SK-N-SH treated with all-trans-retinoic acid at 6 μM for 48 hours (cell line): ENCODE data around the gene SYNE1.

Source experiments
- ATAC-seq: fragments of 200-7000 bp; cut with Tn5 transposase; 3 replicates; pipeline ENCODE4 v1.9.1; 2020; ENCODE audit warnings: mild to moderate bottlenecking, moderate library complexity
- ARNTL ChIP-seq: fragments of 450-650 bp; formaldehyde crosslinking; IDR thresholded peaks from 2 replicates; pipeline ENCODE4 v1.5.0; 2020; ENCODE audit warnings: low read depth, mild to moderate bottlenecking, moderate library complexity, borderline replicate concordance
- BACH2 ChIP-seq: fragments of 250-450 bp; sonication (Bioruptor Pico); IDR thresholded peaks from 2 replicates; pipeline ENCODE4 v1.9.0; 2021; ENCODE audit warnings: mild to moderate bottlenecking, borderline replicate concordance
- CSDC2 ChIP-seq: fragments of 250-450 bp; sonication (Bioruptor Pico); IDR thresholded peaks from 2 replicates; pipeline ENCODE4 v1.5.0; 2020; ENCODE audit warnings: mild to moderate bottlenecking, moderate library complexity
- ESRRG ChIP-seq: fragments of 250-450 bp; sonication (Bioruptor Pico); IDR thresholded peaks from 2 replicates; pipeline ENCODE4 v1.6.1; 2021; ENCODE audit warnings: mild to moderate bottlenecking
- ISL1 ChIP-seq: fragments of 250-450 bp; sonication (Bioruptor Pico); IDR thresholded peaks from 2 replicates; pipeline ENCODE4 v2.1.2; 2022; ENCODE audit warnings: mild to moderate bottlenecking, moderate library complexity
- OSR1 ChIP-seq: fragments of 250-450 bp; sonication (Bioruptor Pico); IDR thresholded peaks from 2 replicates; pipeline ENCODE4 v1.8.0; 2022; ENCODE audit warnings: moderate library complexity, mild to moderate bottlenecking, inconsistent platforms
- PPARA ChIP-seq: fragments of 250-450 bp; sonication (Bioruptor Pico); IDR thresholded peaks from 2 replicates; pipeline ENCODE4 v1.5.0; 2020; ENCODE audit warnings: mild to moderate bottlenecking, borderline replicate concordance
- RARB ChIP-seq: fragments of 250-450 bp; sonication (Bioruptor Pico); IDR thresholded peaks from 2 replicates; pipeline ENCODE4 v1.8.0; 2021; ENCODE audit warnings: mild to moderate bottlenecking, moderate library complexity
- SNAI2 ChIP-seq: fragments of 250-450 bp; sonication (Bioruptor Pico); IDR thresholded peaks from 2 replicates; pipeline ENCODE4 v1.5.0; 2020; ENCODE audit warnings: mild to moderate bottlenecking, moderate library complexity
- TCF4 ChIP-seq: fragments of 250-450 bp; sonication (Bioruptor Pico); IDR thresholded peaks from 2 replicates; pipeline ENCODE4 v1.8.0; 2021; ENCODE audit warnings: mild to moderate bottlenecking, moderate library complexity, borderline replicate concordance
- TOX ChIP-seq: fragments of 250-450 bp; sonication (Bioruptor Pico); IDR thresholded peaks from 2 replicates; pipeline ENCODE4 v1.8.0; 2021; ENCODE audit warnings: mild to moderate bottlenecking, moderate library complexity, borderline replicate concordance
- ZC3H10 ChIP-seq: fragments of 250-450 bp; sonication (Bioruptor Pico); IDR thresholded peaks from 2 replicates; pipeline ENCODE4 v1.5.1; 2021; ENCODE audit warnings: mild to moderate bottlenecking, moderate library complexity
- ZFP3 ChIP-seq: fragments of 250-450 bp; sonication (Bioruptor Pico); IDR thresholded peaks from 2 replicates; pipeline ENCODE4 v1.5.0; 2020; ENCODE audit warnings: mild to moderate bottlenecking, moderate library complexity
- ZFP30 ChIP-seq: fragments of 450-650 bp; formaldehyde crosslinking; IDR thresholded peaks from 2 replicates; pipeline ENCODE4 v1.5.0; 2022; ENCODE audit warnings: mild to moderate bottlenecking, moderate library complexity
- ZNF8 ChIP-seq: fragments of 450-650 bp; formaldehyde crosslinking; IDR thresholded peaks from 2 replicates; pipeline ENCODE4 v1.5.0; 2020; ENCODE audit warnings: mild to moderate bottlenecking, moderate library complexity
- TF ChIP-seq, protein P1 (sequence below): fragments of 250-450 bp; sonication (Bioruptor Pico); IDR thresholded peaks from 2 replicates; pipeline ENCODE4 v1.8.0; 2020; ENCODE audit warnings: mild to moderate bottlenecking, moderate library complexity, borderline replicate concordance
- TF ChIP-seq, protein P2 (sequence below): fragments of 250-450 bp; sonication (Bioruptor Pico); IDR thresholded peaks from 2 replicates; pipeline ENCODE4 v1.8.0; 2021; ENCODE audit warnings: low read depth, mild to moderate bottlenecking, moderate library complexity, borderline replicate concordance
- TF ChIP-seq, protein P3 (sequence below): fragments of 250-450 bp; sonication (Bioruptor Pico); IDR thresholded peaks from 2 replicates; pipeline ENCODE4 v1.5.1; 2020; ENCODE audit warnings: low read depth, mild to moderate bottlenecking, moderate library complexity
- TF ChIP-seq, protein P4 (sequence below): fragments of 250-450 bp; sonication (Bioruptor Pico); IDR thresholded peaks from 2 replicates; pipeline ENCODE4 v1.5.1; 2021; ENCODE audit warnings: mild to moderate bottlenecking, moderate library complexity

The SYNE1 gene

DNA sequence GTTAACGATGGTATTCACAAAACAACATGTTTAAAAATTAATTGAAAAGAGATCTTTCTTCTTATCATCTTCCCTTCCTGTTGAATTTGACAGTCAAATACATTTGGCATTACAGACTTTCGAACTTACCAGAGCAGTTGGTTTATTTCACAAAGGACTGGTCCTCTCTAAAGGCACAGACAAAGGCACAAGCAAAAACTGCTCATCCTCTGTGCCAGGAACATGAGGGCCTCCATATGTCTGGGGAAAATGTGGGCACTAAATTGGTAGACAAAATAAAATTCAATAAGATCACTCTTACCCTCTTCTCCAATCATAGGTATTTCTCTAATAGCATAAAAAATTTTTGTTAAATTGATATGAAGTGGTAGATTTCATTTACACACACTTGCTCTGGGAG is 40.4 kb downstream of the SYNE1 start:
- TF ChIP-seq TOX (CRISPR knock-in tag), result no peak
- TF ChIP-seq TCF4, result no peak
- TF ChIP-seq, protein P1, sequence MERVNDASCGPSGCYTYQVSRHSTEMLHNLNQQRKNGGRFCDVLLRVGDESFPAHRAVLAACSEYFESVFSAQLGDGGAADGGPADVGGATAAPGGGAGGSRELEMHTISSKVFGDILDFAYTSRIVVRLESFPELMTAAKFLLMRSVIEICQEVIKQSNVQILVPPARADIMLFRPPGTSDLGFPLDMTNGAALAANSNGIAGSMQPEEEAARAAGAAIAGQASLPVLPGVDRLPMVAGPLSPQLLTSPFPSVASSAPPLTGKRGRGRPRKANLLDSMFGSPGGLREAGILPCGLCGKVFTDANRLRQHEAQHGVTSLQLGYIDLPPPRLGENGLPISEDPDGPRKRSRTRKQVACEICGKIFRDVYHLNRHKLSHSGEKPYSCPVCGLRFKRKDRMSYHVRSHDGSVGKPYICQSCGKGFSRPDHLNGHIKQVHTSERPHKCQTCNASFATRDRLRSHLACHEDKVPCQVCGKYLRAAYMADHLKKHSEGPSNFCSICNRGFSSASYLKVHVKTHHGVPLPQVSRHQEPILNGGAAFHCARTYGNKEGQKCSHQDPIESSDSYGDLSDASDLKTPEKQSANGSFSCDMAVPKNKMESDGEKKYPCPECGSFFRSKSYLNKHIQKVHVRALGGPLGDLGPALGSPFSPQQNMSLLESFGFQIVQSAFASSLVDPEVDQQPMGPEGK (CRISPR knock-in tag), result no peak
- TF ChIP-seq, protein P2, sequence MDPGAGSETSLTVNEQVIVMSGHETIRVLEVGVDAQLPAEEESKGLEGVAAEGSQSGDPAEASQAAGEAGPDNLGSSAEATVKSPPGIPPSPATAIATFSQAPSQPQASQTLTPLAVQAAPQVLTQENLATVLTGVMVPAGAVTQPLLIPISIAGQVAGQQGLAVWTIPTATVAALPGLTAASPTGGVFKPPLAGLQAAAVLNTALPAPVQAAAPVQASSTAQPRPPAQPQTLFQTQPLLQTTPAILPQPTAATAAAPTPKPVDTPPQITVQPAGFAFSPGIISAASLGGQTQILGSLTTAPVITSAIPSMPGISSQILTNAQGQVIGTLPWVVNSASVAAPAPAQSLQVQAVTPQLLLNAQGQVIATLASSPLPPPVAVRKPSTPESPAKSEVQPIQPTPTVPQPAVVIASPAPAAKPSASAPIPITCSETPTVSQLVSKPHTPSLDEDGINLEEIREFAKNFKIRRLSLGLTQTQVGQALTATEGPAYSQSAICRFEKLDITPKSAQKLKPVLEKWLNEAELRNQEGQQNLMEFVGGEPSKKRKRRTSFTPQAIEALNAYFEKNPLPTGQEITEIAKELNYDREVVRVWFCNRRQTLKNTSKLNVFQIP, result no peak
- TF ChIP-seq ZNF8 (CRISPR knock-in tag), result no peak
- no peak for TF ChIP-seq PPARA (CRISPR knock-in tag)
- no peak for TF ChIP-seq SNAI2 (CRISPR knock-in tag)
- TF ChIP-seq, protein P3, sequence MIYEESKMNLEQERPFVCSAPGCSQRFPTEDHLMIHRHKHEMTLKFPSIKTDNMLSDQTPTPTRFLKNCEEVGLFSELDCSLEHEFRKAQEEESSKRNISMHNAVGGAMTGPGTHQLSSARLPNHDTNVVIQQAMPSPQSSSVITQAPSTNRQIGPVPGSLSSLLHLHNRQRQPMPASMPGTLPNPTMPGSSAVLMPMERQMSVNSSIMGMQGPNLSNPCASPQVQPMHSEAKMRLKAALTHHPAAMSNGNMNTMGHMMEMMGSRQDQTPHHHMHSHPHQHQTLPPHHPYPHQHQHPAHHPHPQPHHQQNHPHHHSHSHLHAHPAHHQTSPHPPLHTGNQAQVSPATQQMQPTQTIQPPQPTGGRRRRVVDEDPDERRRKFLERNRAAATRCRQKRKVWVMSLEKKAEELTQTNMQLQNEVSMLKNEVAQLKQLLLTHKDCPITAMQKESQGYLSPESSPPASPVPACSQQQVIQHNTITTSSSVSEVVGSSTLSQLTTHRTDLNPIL, result no peak
- no peak for TF ChIP-seq ZFP30 (CRISPR knock-in tag)
- no peak for TF ChIP-seq ISL1 (CRISPR knock-in tag)
- TF ChIP-seq OSR1, result no peak
- ATAC-seq, result no peak

DNA sequence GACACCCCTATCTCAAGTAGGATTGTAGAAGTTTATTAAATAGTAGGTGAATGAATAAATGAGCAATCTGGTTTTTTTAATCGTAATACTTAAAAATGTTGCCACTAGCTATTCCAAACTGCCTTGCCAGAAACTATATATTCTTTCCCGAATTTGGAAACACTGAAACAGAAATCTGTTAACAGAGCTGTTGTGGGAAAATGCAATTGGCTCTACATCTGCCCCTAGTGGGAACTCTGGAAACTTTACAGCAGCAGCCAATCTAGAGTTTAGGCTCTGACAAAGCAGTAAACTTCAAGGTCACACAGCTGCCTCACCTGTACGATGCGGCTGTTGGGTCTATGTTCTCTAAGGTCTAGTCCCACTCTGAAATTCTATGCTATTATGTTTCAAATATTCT is 41.7 kb downstream of the SYNE1 start:
- TF ChIP-seq ISL1 (CRISPR knock-in tag) (no peak), BACH2 (no peak)
- peak; percentile 86 for ATAC-seq

DNA sequence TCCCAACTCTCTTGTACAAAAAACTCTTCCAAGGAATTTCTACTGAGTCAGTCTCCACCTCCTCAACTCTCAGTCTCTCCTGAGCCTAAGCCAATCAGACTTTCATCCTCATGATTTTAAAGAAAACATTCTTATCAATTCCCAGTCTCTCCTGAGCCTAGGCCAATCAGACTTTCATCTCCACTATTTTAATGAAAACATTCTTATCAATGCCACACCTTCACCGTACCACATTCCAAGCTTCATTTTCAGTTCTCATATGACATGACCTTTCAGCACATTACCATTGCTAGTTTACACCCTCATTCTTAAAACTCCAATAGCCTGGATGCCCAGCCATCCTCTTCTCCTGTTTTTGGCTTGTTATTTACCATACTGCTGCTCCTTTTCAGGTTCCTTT is 42.5 kb downstream of the SYNE1 start:
- ATAC-seq, result no peak
- TF ChIP-seq, protein P4, sequence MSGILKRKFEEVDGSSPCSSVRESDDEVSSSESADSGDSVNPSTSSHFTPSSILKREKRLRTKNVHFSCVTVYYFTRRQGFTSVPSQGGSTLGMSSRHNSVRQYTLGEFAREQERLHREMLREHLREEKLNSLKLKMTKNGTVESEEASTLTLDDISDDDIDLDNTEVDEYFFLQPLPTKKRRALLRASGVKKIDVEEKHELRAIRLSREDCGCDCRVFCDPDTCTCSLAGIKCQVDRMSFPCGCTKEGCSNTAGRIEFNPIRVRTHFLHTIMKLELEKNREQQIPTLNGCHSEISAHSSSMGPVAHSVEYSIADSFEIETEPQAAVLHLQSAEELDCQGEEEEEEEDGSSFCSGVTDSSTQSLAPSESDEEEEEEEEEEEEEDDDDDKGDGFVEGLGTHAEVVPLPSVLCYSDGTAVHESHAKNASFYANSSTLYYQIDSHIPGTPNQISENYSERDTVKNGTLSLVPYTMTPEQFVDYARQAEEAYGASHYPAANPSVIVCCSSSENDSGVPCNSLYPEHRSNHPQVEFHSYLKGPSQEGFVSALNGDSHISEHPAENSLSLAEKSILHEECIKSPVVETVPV, result no peak
- TF ChIP-seq, protein P3, result no peak
- TF ChIP-seq ESRRG (CRISPR knock-in tag), result no peak
- TF ChIP-seq ZFP3 (CRISPR knock-in tag), result no peak
- TF ChIP-seq TOX (CRISPR knock-in tag), result no peak
- no peak for TF ChIP-seq ISL1 (CRISPR knock-in tag)
- no peak for TF ChIP-seq ZNF8 (CRISPR knock-in tag)
- TF ChIP-seq ARNTL (CRISPR knock-in tag), result no peak
- TF ChIP-seq, protein P1 (CRISPR knock-in tag), result no peak
- no peak for TF ChIP-seq CSDC2 (CRISPR knock-in tag)
- TF ChIP-seq BACH2, result no peak
- TF ChIP-seq PPARA (CRISPR knock-in tag), result no peak
- no peak for TF ChIP-seq ZFP30 (CRISPR knock-in tag)
- TF ChIP-seq ZC3H10 (CRISPR knock-in tag), result no peak
- TF ChIP-seq SNAI2 (CRISPR knock-in tag), result no peak
- TF ChIP-seq RARB, result no peak
- TF ChIP-seq, protein P2, result no peak
- TF ChIP-seq, all 23 proteins: peak for 0
